ENCODE data around the gene PARD3.

Gene PARD3

GRCh38 chr10:34139559-34139958 is 675.5 kb downstream of the PARD3 start:
- no peak for DNase-seq

GRCh38 chr10:34137955-34138354 is 677.1 kb downstream of the PARD3 start:
- DNase-seq: no peak

- no peak for DNase-seq
Measured at GRCh38 chr10:34137201-34137600, 677.9 kb downstream of the PARD3 start.

GRCh38 chr10:34135515-34135914 is 679.6 kb downstream of the PARD3 start:
- no peak for DNase-seq

GRCh38 chr10:34134602-34135001 is 680.5 kb downstream of the PARD3 start:
- no peak for DNase-seq

GRCh38 chr10:34133406-34133805 is 681.7 kb downstream of the PARD3 start:
- peak in 5 of 51 donors; percentile 3 to 56 (median 7) for DNase-seq

GRCh38 chr10:34131152-34131551 is 683.9 kb downstream of the PARD3 start:
- no peak for DNase-seq

GRCh38 chr10:34127676-34128075 is 687.4 kb downstream of the PARD3 start:
- DNase-seq: no peak

GRCh38 chr10:34126371-34127151 is 688.5 kb downstream of the PARD3 start:
- no peak for DNase-seq

- DNase-seq: no peak
Measured at GRCh38 chr10:34125702-34126101, 689.4 kb downstream of the PARD3 start.

GRCh38 chr10:34124522-34125035 is 690.5 kb downstream of the PARD3 start:
- DNase-seq: no peak

GRCh38 chr10:34121781-34122622 is 693.1 kb downstream of the PARD3 start:
- no peak for DNase-seq

- no peak for DNase-seq
Measured at GRCh38 chr10:34121125-34121753, 693.9 kb downstream of the PARD3 start.

GRCh38 chr10:34119456-34119855 is 695.6 kb downstream of the PARD3 start:
- DNase-seq: no peak

GRCh38 chr10:34116681-34117271 is 698.3 kb downstream of the PARD3 start:
- DNase-seq: peak in 1 of 51 donors; percentile 41

GRCh38 chr10:34116220-34116641 is 698.9 kb downstream of the PARD3 start:
- DNase-seq: peak in 1 of 51 donors; percentile 18

- no peak for DNase-seq
Measured at GRCh38 chr10:34114914-34115313, 700.2 kb downstream of the PARD3 start.

GRCh38 chr10:34113504-34114225 is 701.4 kb downstream of the PARD3 start:
- no peak for DNase-seq

GRCh38 chr10:34112171-34112782 is 702.8 kb downstream of the PARD3 start:
- no peak for DNase-seq

GRCh38 chr10:34111179-34111578 is 703.9 kb downstream of the PARD3 start:
- no peak for DNase-seq

All from hypothalamus (tissue), 51 donors.